Smooth muscle cell (in vitro differentiated cells): ENCODE data around the gene UROC1. TPM values are rescaled to one million over a fixed set of nuclear protein-coding genes. Genes with fewer than 3 reads are reported as not detected.

Experiments used
- DNase-seq: peaks from one replicate; lab custom pipeline; 2025; ENCODE audit not compliant: unreplicated experiment; lab: John Stamatoyannopoulos, UW
- H2AFZ ChIP-seq: fragments of 200-600 bp; sonication (generic); 2 replicates; pipeline ENCODE4 v1.6.0; 2016; ENCODE audit warnings: antibody characterized with exemption, low read depth, mild to moderate bottlenecking
- H3F3A ChIP-seq: fragments of 200-600 bp; sonication (generic); 2 replicates; pipeline ENCODE4 v1.6.0; 2017; ENCODE audit warnings: antibody characterized with exemption, low read depth
- H3K27ac ChIP-seq: fragments of 200-600 bp; sonication (generic); 2 replicates; pipeline ENCODE4 v1.5.1; 2016; ENCODE audit warnings: low read depth, mild to moderate bottlenecking
- H3K27me3 ChIP-seq: fragments of 200-600 bp; sonication (generic); 2 replicates; pipeline ENCODE4 v1.6.1; 2016; ENCODE audit warnings: low read depth, mild to moderate bottlenecking
- H3K36me3 ChIP-seq: fragments of 200-600 bp; sonication (generic); 2 replicates; pipeline ENCODE4 v1.5.1; 2016; ENCODE audit warnings: low read depth
- H3K4me1 ChIP-seq: fragments of 200-600 bp; sonication (generic); 2 replicates; pipeline ENCODE4 v1.5.1; 2016; ENCODE audit warnings: low read depth
- H3K4me2 ChIP-seq: fragments of 200-600 bp; sonication (generic); 2 replicates; pipeline ENCODE4 v1.6.0; 2016; ENCODE audit warnings: mild to moderate bottlenecking
- H3K4me3 ChIP-seq: fragments of 200-600 bp; sonication (generic); 2 replicates; pipeline ENCODE4 v1.5.1; 2016; ENCODE audit warnings: mild to moderate bottlenecking
- H3K79me2 ChIP-seq: fragments of 200-600 bp; sonication (generic); 2 replicates; pipeline ENCODE4 v1.6.0; 2016; ENCODE audit warnings: low read depth, mild to moderate bottlenecking
- H3K9ac ChIP-seq: fragments of 200-600 bp; sonication (generic); 2 replicates; pipeline ENCODE4 v1.6.0; 2016; ENCODE audit warnings: low read depth
- H3K9me3 ChIP-seq: fragments of 200-600 bp; sonication (generic); replicated peaks from 2 replicates; pipeline ENCODE4 v1.5.1; 2016; ENCODE audit warnings: low read depth
- H4K20me1 ChIP-seq: fragments of 200-600 bp; sonication (generic); 2 replicates; pipeline ENCODE4 v1.6.0; 2016; ENCODE audit warnings: low read depth
- WGBS: methylation state at CpG from one replicate; pipeline ENCODE4 v1.1.7; 2016; ENCODE audit warnings: low lambda C conversion rate; 5-methylcytosine and 5-hydroxymethylcytosine counted together
- polyA plus RNA-seq: library from polyadenylated mRNA; unstranded; fragments of >200 nt; fragmentation: Nextera tagmentation; extraction: Ambion mirVana; gene quantifications from 2 replicates; pipeline ENCODE4 v1.2.1, GENCODE V29; 2016
- total RNA-seq: library from RNA; depleted of rRNA; stranded (reverse); fragments of >200 nt; gene quantifications from 2 replicates; pipeline ENCODE4 v1.2.3, GENCODE V29; 2014
- TF ChIP-seq, protein P1 (sequence below): fragments of 200-600 bp; sonication (generic); IDR thresholded peaks from 2 replicates; pipeline ENCODE4 v1.5.1; 2017; ENCODE audit warnings: borderline replicate concordance, mild to moderate bottlenecking, antibody characterized with exemption; ENCODE audit not compliant: insufficient read depth, poor library complexity, severe bottlenecking

The UROC1 gene
- total and polyA plus RNA-seq, 2 experiments from 2014 or later: not detected

DNA sequence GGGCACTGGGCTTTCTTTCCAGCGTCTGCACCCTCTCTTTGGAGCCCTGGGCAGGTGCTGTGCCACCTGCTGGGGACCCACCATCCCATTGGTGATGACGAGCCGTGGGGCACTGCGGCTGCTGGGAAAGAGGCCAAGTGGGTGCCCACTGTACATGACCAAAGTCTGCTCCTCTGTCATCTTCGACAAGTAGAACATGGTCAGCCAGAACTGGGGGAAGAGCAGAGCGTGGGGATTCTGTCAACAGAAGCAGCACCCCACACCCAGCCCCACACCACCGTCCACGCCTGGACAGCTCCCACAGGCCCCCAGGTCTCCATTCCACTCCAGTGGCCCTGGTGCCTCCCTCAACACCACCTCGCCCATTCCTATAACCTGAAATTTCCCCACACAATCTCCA, 9.7 kb downstream of the UROC1 start:
- H3K9ac ChIP-seq: no peak overlapping the region
- H3K4me3 ChIP-seq: no peak overlapping the region
- whole genome bisulfite sequencing: 95% methylated on average over 9 of the region's 9 CpGs
- no peaks in the 10 kb centered on the region for H3K4me1 ChIP-seq
- no peaks in the 10 kb centered on the region for H3K9me3 ChIP-seq
- no peaks in the 10 kb centered on the region for H3K36me3 ChIP-seq
- no peak overlapping the region for H2AFZ ChIP-seq
- DNase-seq: no peak
- TF ChIP-seq, protein P1, sequence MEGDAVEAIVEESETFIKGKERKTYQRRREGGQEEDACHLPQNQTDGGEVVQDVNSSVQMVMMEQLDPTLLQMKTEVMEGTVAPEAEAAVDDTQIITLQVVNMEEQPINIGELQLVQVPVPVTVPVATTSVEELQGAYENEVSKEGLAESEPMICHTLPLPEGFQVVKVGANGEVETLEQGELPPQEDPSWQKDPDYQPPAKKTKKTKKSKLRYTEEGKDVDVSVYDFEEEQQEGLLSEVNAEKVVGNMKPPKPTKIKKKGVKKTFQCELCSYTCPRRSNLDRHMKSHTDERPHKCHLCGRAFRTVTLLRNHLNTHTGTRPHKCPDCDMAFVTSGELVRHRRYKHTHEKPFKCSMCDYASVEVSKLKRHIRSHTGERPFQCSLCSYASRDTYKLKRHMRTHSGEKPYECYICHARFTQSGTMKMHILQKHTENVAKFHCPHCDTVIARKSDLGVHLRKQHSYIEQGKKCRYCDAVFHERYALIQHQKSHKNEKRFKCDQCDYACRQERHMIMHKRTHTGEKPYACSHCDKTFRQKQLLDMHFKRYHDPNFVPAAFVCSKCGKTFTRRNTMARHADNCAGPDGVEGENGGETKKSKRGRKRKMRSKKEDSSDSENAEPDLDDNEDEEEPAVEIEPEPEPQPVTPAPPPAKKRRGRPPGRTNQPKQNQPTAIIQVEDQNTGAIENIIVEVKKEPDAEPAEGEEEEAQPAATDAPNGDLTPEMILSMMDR: no peak
- H3F3A ChIP-seq: no peaks in the 10 kb centered on the region
- H3K27me3 ChIP-seq: peaks cover 9% of the 10 kb centered on the region
- no peak overlapping the region for H3K27ac ChIP-seq
- no peaks in the 10 kb centered on the region for H4K20me1 ChIP-seq
- H3K4me2 ChIP-seq: no peak overlapping the region
- H3K79me2 ChIP-seq: no peaks in the 10 kb centered on the region

- Histone ChIP-seq H3K9ac (no peak overlapping the region), H2AFZ (no peak overlapping the region), H4K20me1 (no peaks in the 10 kb centered on the region), H3F3A (no peaks in the 10 kb centered on the region), H3K27ac (no peak overlapping the region), H3K9me3 (no peaks in the 10 kb centered on the region), H3K4me3 (no peak overlapping the region), H3K4me1 (peaks cover 7% of the 10 kb centered on the region), H3K36me3 (no peaks in the 10 kb centered on the region), H3K4me2 (no peak overlapping the region), H3K79me2 (no peaks in the 10 kb centered on the region), H3K27me3 (peaks cover 9% of the 10 kb centered on the region)
- no peak for DNase-seq
- 88% methylated on average over 10 of the region's 10 CpGs for WGBS
- TF ChIP-seq, protein P1: no peak
Observed at GRCh38 chr3:126503701-126504100, 13.9 kb downstream of the UROC1 start.

DNA sequence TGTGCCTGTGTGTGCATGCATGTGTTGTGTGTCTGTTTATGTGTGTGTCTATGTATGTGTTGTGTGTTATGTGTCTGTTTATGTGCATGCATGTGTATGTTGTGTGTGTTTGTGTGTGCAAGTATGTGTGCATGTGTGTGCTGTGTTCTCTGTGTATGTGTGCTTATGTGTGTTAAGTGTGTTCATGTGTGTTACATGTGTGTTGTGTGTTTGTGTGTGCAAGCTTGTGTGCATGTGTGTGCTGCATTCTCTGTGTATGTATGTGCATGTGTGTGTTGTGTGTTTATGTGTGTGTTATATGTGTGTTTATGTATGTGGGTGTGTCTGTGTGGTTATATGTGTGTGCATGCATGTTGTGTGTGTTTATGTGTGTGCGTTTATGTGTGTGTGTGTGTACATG, 14.9 kb downstream of the UROC1 start:
- no peaks in the 10 kb centered on the region for H4K20me1 ChIP-seq
- DNase-seq: no peak
- WGBS: 100% methylated on average over 1 of the region's 1 CpG
- peaks cover 7% of the 10 kb centered on the region for H3K4me1 ChIP-seq
- TF ChIP-seq, protein P1: no peak
- H3K36me3 ChIP-seq: no peaks in the 10 kb centered on the region
- H3K27ac ChIP-seq: no peak overlapping the region
- no peak overlapping the region for H3K9ac ChIP-seq
- H3K9me3 ChIP-seq: no peaks in the 10 kb centered on the region
- no peak overlapping the region for H3K4me3 ChIP-seq
- H3K4me2 ChIP-seq: no peak overlapping the region
- H3K27me3 ChIP-seq: peaks cover 9% of the 10 kb centered on the region
- H3F3A ChIP-seq: no peaks in the 10 kb centered on the region
- no peak overlapping the region for H2AFZ ChIP-seq
- no peaks in the 10 kb centered on the region for H3K79me2 ChIP-seq

GRCh38 chr3:126501736-126502135, 15.8 kb downstream of the UROC1 start:
- Histone ChIP-seq H3K27me3 (peaks cover 9% of the 10 kb centered on the region), H3K9me3 (no peaks in the 10 kb centered on the region), H3K27ac (no peak overlapping the region), H3K79me2 (no peaks in the 10 kb centered on the region), H3K4me1 (peaks cover 7% of the 10 kb centered on the region), H3K4me2 (no peak overlapping the region), H3F3A (no peaks in the 10 kb centered on the region), H3K36me3 (no peaks in the 10 kb centered on the region), H4K20me1 (no peaks in the 10 kb centered on the region), H2AFZ (no peak overlapping the region), H3K4me3 (no peak overlapping the region), H3K9ac (no peak overlapping the region)
- WGBS: 83% methylated on average over 7 of the region's 7 CpGs
- TF ChIP-seq, protein P1: no peak
- DNase-seq: no peak
